ENCODE results near the gene NOXO1. TPM values are rescaled to one million over a fixed set of nuclear protein-coding genes. Genes with fewer than 3 reads are reported as not detected.

The NOXO1 gene
- total and polyA plus RNA-seq, 2 experiments from 2014 or later = 2.0 to 2.6 TPM

DNA sequence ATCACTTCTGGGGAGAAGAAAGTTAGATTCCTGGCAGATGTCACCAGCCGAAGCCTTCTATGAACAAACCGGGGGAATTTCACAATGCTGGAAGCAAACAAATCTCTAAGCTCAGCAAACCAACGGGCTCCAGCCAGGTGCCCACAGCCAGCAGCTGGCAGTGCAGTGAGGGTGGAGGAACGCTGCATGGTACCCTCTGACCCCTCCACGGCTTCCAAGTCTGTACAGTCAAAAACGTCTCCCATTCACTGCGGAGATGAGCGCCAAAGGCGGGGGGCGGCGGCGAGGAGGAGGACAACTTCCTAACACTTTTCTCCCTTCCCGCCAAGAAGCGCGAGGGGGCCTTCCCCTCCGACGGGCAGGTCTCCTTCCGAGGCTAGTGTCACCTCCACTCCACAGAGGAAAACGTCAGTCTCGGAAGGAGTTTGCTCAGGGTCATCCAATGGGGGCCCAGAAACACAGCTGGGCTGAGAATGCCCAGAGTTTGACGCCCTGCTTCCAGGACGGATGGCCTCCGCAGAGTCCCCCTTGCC is 27.4 kb upstream of the NOXO1 start:
- no peak for ATAC-seq
- H3K27ac Mint-ChIP-seq = no peak overlapping the region; the same call in 1 of the 2 replicates
- 0 out of 2 replicates have a peak overlapping the region, but pooled peaks have one; percentile 45 for H3K27ac ChIP-seq (ENCODE audit: low read depth)
- peaks cover 36% of the 10 kb centered on the region for H4K20me1 ChIP-seq (replicated peaks; ENCODE audit: insufficient read depth)
- peaks cover 37% of the 10 kb centered on the region for H3K4me1 Mint-ChIP-seq
- peaks cover 23% of the 10 kb centered on the region; the same call in 1 of the 2 replicates for H3F3A ChIP-seq (replicated peaks; ENCODE audit: low read depth)
- H3K79me2 ChIP-seq (replicated peaks; ENCODE audit: insufficient read depth) = peaks cover 37% of the 10 kb centered on the region
- H3K9me2 ChIP-seq (ENCODE audit: insufficient read depth) = no peaks in the 10 kb centered on the region
- H3K4me3 ChIP-seq = peak overlapping the region; percentile 91
- H3K36me3 ChIP-seq (ENCODE audit: insufficient read depth) = no peaks in the 10 kb centered on the region
- H3K27me3 ChIP-seq (ENCODE audit: insufficient read depth) = no peaks in the 10 kb centered on the region
- H3K4me2 ChIP-seq = peak overlapping the region; percentile 97
- H3K36me3 Mint-ChIP-seq (ENCODE audit: low read depth) = peaks cover 11% of the 10 kb centered on the region
- H3K4me1 ChIP-seq (ENCODE audit: insufficient read depth) = peaks cover 22% of the 10 kb centered on the region
- TF ChIP-seq CREB1 (CRISPR knock-in tag; IDR thresholded peaks at IDR 0.05; ENCODE audit: low read depth) = no peak
- TF ChIP-seq EZH2 (IDR thresholded peaks at IDR 0.05; ENCODE audit: low read depth, unreplicated experiment) = no peak
- no peak for TF ChIP-seq EZH2phosphoT487 (IDR thresholded peaks at IDR 0.05; ENCODE audit: unreplicated experiment)
- TF ChIP-seq POLR2AphosphoS5 (IDR thresholded peaks at IDR 0.05; ENCODE audit: low read depth) = no peak
- no peak for TF ChIP-seq ZNF114 (CRISPR knock-in tag; IDR thresholded peaks at IDR 0.05)
- no peak for TF ChIP-seq JUNB (IDR thresholded peaks at IDR 0.05; ENCODE audit: unreplicated experiment)
- peaks cover 15% of the 10 kb centered on the region for H3K27me3 Mint-ChIP-seq (ENCODE audit: insufficient read depth, low read depth, poor library complexity)
- DNase-seq (ENCODE audit: low spot score) = no peak
- H3K4me3 Mint-ChIP-seq = peak overlapping the region; percentile 74
- no peak overlapping the region for H2AFZ ChIP-seq
- H3K9me3 Mint-ChIP-seq = no peaks in the 10 kb centered on the region

DNA sequence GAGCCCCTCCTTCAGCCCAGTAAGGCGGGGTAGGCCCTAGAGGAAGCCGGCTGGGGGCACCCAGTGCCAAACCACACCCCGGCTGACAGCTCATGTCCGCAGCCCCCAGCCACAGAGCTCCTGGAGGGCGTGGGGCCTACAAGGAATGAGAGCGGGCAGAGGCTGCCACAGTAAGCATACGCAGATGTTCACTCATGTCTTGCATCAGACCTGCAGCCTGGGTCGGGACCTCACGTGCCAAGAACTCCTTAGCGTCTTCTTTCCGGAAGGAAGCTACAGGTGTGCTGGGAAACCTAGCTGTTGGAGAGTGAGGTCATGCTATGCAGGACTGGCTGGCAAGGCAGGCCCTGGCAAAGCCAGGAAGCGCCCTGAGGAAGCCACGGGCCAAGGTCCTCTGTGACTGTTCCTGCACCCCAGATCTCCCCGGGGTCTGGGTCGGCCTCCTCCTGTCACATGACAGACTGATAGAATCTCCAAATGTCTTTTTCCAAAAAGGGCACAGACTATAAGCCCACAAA is 26.8 kb upstream of the NOXO1 start:
- Histone ChIP-seq H3K27ac (ENCODE audit: low read depth) (no peak overlapping the region), H3K79me2 (replicated peaks; ENCODE audit: insufficient read depth) (peaks cover 42% of the 10 kb centered on the region)
- ATAC-seq = no peak
- TF ChIP-seq, protein P1, sequence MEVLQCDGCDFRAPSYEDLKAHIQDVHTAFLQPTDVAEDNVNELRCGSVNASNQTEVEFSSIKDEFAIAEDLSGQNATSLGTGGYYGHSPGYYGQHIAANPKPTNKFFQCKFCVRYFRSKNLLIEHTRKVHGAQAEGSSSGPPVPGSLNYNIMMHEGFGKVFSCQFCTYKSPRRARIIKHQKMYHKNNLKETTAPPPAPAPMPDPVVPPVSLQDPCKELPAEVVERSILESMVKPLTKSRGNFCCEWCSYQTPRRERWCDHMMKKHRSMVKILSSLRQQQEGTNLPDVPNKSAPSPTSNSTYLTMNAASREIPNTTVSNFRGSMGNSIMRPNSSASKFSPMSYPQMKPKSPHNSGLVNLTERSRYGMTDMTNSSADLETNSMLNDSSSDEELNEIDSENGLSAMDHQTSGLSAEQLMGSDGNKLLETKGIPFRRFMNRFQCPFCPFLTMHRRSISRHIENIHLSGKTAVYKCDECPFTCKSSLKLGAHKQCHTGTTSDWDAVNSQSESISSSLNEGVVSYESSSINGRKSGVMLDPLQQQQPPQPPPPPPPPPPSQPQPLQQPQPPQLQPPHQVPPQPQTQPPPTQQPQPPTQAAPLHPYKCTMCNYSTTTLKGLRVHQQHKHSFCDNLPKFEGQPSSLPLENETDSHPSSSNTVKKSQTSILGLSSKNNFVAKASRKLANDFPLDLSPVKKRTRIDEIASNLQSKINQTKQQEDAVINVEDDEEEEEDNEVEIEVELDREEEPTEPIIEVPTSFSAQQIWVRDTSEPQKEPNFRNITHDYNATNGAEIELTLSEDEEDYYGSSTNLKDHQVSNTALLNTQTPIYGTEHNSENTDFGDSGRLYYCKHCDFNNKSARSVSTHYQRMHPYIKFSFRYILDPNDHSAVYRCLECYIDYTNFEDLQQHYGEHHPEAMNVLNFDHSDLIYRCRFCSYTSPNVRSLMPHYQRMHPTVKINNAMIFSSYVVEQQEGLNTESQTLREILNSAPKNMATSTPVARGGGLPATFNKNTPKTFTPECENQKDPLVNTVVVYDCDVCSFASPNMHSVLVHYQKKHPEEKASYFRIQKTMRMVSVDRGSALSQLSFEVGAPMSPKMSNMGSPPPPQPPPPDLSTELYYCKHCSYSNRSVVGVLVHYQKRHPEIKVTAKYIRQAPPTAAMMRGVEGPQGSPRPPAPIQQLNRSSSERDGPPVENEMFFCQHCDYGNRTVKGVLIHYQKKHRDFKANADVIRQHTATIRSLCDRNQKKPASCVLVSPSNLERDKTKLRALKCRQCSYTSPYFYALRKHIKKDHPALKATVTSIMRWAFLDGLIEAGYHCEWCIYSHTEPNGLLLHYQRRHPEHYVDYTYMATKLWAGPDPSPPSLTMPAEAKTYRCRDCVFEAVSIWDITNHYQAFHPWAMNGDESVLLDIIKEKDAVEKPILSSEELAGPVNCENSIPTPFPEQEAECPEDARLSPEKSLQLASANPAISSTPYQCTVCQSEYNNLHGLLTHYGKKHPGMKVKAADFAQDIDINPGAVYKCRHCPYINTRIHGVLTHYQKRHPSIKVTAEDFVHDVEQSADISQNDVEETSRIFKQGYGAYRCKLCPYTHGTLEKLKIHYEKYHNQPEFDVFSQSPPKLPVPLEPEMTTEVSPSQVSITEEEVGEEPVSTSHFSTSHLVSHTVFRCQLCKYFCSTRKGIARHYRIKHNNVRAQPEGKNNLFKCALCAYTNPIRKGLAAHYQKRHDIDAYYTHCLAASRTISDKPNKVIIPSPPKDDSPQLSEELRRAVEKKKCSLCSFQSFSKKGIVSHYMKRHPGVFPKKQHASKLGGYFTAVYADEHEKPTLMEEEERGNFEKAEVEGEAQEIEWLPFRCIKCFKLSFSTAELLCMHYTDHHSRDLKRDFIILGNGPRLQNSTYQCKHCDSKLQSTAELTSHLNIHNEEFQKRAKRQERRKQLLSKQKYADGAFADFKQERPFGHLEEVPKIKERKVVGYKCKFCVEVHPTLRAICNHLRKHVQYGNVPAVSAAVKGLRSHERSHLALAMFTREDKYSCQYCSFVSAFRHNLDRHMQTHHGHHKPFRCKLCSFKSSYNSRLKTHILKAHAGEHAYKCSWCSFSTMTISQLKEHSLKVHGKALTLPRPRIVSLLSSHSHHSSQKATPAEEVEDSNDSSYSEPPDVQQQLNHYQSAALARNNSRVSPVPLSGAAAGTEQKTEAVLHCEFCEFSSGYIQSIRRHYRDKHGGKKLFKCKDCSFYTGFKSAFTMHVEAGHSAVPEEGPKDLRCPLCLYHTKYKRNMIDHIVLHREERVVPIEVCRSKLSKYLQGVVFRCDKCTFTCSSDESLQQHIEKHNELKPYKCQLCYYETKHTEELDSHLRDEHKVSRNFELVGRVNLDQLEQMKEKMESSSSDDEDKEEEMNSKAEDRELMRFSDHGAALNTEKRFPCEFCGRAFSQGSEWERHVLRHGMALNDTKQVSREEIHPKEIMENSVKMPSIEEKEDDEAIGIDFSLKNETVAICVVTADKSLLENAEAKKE (CRISPR knock-in tag; IDR thresholded peaks at IDR 0.05) = no peak
- no peak for TF ChIP-seq EZH2phosphoT487 (IDR thresholded peaks at IDR 0.05; ENCODE audit: unreplicated experiment)
- no peak for TF ChIP-seq CREB1 (CRISPR knock-in tag; IDR thresholded peaks at IDR 0.05; ENCODE audit: low read depth)
- no peak for TF ChIP-seq JUNB (IDR thresholded peaks at IDR 0.05; ENCODE audit: unreplicated experiment)
- no peak for TF ChIP-seq POLR2AphosphoS5 (IDR thresholded peaks at IDR 0.05; ENCODE audit: low read depth)
- TF ChIP-seq, protein P2, sequence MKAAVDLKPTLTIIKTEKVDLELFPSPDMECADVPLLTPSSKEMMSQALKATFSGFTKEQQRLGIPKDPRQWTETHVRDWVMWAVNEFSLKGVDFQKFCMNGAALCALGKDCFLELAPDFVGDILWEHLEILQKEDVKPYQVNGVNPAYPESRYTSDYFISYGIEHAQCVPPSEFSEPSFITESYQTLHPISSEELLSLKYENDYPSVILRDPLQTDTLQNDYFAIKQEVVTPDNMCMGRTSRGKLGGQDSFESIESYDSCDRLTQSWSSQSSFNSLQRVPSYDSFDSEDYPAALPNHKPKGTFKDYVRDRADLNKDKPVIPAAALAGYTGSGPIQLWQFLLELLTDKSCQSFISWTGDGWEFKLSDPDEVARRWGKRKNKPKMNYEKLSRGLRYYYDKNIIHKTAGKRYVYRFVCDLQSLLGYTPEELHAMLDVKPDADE (IDR thresholded peaks at IDR 0.05) = no peak
- no peak for TF ChIP-seq ZNF331 (CRISPR knock-in tag; IDR thresholded peaks at IDR 0.05; ENCODE audit: low read depth)
- no peak for TF ChIP-seq EZH2 (IDR thresholded peaks at IDR 0.05; ENCODE audit: low read depth, unreplicated experiment)

More for the DNA sequence above, 26.8 kb upstream of the NOXO1 start:
- Mint-ChIP-seq H3K27me3 (ENCODE audit: insufficient read depth, low read depth, poor library complexity) (peaks cover 15% of the 10 kb centered on the region), H3K9me3 (no peaks in the 10 kb centered on the region), H3K4me1 (peaks cover 37% of the 10 kb centered on the region), H3K36me3 (ENCODE audit: low read depth) (peaks cover 11% of the 10 kb centered on the region), H3K27ac (no peak overlapping the region; the same call in 1 of the 2 replicates), H3K4me3 (peak overlapping the region; percentile 74)
- no peaks in the 10 kb centered on the region for H3K27me3 ChIP-seq (ENCODE audit: insufficient read depth)
- H3K4me1 ChIP-seq (ENCODE audit: insufficient read depth) = peaks cover 22% of the 10 kb centered on the region
- H3F3A ChIP-seq (replicated peaks; ENCODE audit: low read depth) = peaks cover 28% of the 10 kb centered on the region; the same call in 1 of the 2 replicates
- no peak for DNase-seq (ENCODE audit: low spot score)
- peak overlapping the region; percentile 97 for H3K4me2 ChIP-seq
- H3K36me3 ChIP-seq (ENCODE audit: insufficient read depth) = no peaks in the 10 kb centered on the region
- H3K9me2 ChIP-seq (ENCODE audit: insufficient read depth) = no peaks in the 10 kb centered on the region
- H2AFZ ChIP-seq = no peak overlapping the region
- H3K4me3 ChIP-seq = peak overlapping the region; percentile 91
- peaks cover 36% of the 10 kb centered on the region for H4K20me1 ChIP-seq (replicated peaks; ENCODE audit: insufficient read depth)

Data from GM23338 (cell line).